Stimulated activated naive CD8-positive, alpha-beta T cell treated with anti-CD3 and anti-CD28 coated beads, Interleukin-15, Interleukin-2, amounts not matched to agents 100 U/mL and 50 U/mL, for 24 hours (primary cell): ENCODE data around the gene FLNC.

Source experiments
- ATAC-seq: fragments of 150-1000 bp; cut with Tn5 transposase; one replicate; pipeline ENCODE4 v1.10.0; 2021
- DNase-seq: peaks from one replicate; pipeline ENCODE4 v3.0.0; 2021

The FLNC gene

DNA sequence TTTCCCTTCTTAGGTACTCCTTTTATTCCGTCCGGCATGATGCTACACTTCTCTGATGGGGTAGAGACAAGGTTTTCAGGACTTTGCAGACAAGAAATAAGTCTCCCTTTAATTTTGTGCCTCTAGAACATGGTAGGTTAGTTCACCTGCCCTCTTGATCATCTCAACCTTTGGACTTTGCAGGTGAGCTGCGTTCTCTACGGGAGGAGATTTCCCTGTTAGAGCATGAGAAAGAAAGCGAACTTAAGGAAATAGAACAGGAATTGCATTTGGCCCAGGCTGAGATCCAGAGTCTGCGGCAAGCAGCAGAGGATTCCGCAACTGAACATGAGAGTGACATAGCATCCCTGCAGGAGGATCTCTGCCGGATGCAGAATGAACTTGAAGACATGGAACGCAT is 29.2 kb upstream of the FLNC start:
- no peak for ATAC-seq

DNA sequence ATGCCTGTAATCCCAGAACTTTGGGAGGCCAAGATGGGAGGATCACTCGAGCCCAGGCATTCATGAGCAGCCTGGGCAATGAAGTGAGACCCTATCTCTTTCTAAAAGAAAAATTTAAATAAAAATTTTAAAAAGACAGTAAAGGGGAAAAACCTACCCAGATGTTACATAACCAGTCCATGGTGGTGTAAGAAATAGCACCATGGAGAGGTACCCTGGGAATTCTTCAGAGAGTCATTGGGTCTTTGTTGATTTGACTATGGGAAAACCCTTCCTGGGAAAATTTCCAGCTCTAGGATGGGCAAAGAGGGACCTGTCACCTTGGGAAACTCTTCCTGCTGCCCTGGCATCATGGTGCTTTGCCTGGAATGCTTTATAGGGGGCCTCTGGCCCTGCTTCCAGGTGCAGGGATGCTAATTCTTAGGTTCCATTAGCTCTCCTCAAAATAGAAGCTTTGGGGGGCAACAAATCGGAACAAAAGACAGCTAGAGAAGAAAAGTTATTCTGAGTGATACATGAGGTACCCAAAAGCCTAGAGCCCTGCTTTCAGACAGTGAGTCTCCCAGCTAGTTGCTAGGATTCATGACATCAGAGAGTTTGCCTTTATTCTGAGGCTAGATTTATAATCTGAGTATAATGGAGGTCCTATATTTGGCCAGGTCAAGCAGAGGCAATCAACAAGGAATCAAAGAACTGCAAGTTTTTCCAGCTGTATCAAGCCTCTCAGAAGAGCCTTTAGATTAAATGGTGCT is 28.4 kb upstream of the FLNC start:
- ATAC-seq (no peak), DNase-seq (no peak)

More for the DNA sequence above, 29.2 kb upstream of the FLNC start:
- no peak for DNase-seq

DNA sequence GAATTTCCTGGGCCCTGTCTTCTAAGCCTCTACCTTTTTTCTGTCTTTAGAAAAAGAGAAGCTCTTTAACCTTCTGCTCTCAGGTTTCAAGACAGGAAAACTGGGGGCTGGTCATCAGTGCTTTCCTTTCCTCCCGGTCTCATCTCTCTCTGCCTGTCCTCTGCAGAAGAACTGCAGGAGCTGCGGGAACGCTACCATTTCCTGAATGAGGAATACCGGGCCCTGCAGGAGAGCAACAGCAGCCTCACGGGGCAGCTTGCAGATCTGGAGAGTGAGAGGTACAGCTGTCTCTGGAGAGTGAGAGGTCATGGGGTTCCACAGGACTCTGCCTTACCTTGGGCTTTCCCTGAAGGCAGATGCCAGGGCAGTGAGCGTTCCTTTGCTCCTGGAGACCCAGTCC is 25.7 kb upstream of the FLNC start:
- DNase-seq = no peak
- ATAC-seq = no peak

DNA sequence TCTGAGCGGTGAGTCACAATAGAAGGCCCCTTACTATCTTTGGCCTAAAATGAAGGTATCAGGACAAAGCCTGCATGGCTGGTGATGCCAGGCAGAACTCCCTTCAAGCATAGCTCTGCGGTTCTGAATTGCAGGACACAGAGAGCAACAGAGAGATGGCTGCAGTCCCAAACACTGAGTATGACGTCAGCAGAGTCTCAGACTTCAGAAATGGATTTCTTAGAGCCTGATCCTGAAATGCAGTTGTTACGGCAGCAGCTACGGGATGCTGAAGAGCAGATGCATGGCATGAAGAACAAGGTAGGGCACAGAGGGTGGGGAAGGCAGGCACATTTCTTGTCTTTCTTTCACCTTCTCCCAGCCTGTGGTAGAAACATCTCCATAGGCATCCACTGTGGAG is 25.0 kb upstream of the FLNC start:
- DNase-seq (no peak), ATAC-seq (no peak)

DNA sequence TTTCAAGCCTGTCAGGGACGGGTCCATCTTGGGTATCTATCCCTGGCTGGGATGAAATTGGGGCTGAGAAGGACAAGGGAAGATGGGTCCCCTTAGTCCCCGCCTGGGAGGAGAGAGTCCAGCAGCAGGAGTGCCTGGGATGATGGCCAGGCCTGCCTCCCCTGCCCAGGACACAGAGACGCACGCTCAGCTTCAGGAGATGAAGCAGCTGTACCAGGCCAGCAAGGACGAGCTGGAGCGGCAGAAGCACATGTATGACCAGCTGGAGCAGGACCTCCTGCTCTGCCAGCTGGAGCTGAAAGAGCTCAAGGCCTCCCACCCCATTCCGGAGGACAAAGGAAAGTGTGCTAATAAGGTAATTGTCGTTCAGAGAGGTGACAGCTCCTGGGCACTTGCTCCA is 23.0 kb upstream of the FLNC start:
- DNase-seq = no peak

DNA sequence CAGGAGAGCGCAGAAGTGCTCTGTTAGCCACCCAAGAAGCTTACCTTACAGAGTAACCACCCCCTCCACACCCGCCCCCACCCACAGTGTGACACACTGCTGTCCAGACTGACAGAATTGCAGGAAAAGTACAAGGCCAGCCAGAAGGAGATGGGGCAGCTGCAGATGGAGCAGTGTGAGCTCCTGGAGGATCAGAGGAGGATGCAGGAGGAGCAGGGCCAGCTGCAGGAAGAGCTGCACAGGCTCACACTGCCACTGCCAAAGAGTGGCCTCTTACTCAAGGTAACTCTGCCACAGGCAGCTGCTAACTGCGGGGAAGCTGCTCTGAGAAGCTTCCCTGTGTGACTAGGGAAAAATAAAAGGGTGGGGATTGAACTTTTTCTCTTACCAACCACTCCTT is 20.8 kb upstream of the FLNC start:
- no peak for ATAC-seq

More for the DNA sequence above, 23.0 kb upstream of the FLNC start:
- no peak for ATAC-seq

DNA sequence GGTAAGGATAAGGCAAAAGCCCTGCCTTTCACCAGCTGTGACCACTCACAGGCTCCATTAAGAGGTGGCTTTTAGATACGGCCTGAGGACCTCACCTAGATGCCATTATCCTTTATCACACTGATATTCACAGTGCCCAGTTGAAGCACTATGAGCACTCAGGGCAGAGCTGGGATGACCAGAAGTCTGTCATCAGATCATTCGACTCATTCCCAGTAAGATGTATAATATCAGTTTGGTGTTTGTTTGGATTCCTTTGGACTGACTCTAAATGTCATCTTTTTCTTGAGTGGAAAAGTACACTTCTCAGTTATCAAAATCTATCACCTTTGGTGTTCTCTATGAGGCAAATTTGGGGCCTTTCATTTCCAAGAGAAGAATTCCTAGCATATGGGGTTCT is 19.7 kb upstream of the FLNC start:
- DNase-seq (no peak), ATAC-seq (no peak)

More for the DNA sequence above, 20.8 kb upstream of the FLNC start:
- no peak for DNase-seq

DNA sequence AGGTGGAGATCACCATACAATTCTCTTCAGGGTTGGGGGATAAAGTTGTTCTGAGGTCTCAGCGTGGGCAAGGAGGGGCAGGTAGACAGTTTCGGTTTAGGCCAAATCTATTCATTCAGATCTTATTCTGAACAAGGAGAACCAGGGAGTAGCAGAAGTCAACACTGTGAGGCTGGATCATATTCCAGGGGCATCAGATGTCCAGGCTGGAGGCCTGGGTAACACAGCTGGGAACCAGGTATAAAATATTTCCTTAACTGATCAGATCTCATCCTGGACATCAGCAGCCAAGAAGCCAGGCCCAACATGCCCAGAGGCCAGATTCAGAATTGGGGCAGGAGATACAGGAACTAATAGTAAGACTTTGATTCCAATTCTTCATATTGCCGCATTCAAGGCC is 19.2 kb upstream of the FLNC start:
- DNase-seq (no peak), ATAC-seq (no peak)

DNA sequence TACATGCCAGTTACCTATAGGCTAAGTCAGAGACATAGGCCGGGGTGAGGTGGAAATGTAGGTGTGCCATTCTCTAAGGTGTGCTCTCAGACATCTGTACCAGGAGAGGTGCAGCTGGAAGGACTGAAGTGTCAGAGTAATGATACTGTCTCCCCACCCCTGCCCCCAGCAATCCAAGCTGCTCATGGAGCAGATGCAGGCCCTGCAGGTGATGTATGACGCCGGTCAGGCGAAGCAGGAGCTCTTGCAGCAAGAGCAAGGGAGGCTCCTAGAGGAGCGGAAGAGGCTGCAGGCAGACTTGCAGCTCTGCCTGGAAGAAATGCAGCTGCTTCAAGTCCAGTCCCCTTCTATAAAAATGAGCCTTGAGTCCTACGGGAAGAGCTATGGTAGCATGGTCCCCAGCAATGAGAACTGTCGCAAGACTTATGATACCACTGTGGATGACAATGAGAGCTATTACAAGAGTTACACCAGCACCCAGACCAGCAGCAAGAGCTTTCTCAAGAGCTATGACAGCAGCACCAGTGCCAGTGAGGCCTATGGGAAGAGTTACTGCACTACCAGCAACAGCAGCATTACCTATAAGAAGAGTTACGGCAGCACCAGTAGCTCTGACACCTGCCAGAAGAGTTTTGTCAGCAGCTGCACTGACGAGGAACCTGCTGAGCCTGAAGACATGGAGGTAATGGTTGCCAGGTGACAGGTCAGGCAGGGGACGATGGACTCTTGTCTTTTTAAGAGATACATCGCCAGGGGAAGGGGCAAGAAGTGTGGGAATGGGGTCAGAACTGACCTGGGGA is 18.4 kb upstream of the FLNC start:
- DNase-seq = no peak
- no peak for ATAC-seq

DNA sequence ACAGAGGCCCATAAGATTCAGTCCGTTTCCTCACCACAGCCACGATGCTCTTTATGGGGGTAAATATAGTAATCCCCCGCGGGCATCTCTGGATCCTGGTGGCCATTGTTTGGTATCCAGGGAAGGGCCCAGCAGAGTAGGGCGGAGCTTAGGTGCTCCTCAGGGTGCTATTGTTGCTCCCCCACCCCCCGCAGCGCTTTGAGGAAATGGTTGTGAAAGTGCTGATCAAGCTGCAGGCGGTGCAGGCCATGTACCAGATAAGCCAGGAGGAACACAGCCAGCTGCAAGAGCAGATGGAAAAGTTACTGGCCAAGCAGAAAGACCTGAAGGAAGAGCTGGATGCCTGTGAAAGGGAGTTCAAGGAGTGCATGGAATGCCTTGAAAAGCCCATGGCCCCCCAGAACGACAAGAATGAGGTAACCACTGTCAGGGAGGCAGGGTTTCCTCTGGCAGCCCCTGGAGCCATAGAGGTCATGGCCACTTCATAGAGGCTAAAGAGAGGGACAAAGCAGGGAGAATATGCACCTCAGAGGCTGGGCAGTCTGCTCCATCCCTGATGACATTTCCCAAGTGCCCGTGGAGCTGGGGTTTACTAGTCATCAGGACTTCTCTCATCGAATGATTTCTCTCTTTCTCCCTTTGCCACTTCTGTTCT is 17.6 kb upstream of the FLNC start:
- ATAC-seq (no peak), DNase-seq (no peak)

DNA sequence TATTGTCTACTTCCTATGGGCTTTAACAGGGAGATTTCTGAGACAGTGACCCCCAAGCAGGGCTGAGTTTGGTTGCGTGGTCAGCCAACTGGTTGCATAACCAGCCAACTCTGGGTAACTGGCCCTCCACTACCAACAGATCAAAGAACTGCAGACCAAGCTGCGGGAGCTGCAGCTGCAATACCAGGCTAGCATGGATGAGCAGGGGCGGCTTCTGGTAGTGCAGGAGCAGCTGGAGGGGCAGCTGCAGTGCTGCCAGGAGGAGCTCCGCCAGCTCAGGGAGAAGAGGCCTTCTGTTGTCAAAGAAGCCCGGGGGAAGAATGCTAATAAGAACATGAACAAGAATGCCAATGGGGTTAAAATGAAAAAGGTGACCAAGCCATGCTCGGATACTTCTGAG is 15.7 kb upstream of the FLNC start:
- ATAC-seq = no peak
- DNase-seq = no peak

DNA sequence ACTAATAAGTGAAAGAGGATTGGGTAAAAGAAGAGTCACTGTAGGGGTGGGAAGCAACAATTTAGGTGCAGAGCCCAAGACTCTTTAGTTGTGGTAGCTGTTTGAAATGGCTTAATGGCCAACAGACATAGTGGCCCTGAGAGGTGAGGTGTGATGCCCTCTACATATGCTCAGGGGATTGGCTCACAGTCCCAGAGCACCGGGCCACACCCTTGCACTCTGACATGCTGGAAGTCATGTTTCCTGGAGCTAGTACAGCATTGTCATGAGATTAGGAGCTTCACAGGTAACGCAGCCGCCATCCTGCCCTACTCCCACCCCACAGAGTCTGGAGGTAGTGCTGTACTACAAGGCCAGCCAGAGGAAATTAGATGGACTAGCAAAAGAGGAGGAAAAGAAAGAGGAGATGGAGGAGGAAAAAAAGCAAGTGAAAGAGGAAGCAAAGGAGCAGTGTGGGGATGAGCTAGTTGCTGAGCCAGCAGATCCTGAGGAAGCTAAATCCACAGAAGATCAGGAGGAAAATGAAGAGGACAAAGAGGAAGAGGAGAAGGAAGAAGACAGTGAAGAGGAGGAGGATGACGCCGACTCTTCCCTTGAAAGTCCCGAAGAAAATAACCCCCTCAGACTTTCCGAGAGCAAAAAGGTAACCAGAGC is 14.8 kb upstream of the FLNC start:
- no peak for ATAC-seq
- no peak for DNase-seq

DNA sequence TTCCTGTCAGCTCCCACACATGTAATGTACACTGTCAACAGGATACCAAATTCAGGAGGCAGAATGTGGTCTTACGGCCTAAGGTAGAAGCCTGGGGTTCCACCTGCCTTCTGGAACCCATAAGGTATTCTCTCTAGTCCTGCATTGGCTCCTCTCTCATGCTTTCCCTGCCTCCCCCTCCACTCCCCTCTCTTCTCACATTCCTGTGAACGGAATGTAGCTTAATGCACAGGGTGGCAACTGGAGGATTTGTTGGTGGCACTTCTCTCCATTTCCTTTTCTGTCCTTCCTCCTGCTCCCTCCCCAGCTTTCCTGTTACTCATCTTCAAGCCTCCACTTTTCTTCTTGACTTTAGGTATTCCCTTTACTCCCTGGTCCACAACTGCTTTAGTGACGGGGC is 11.5 kb upstream of the FLNC start:
- DNase-seq (no peak), ATAC-seq (no peak)

DNA sequence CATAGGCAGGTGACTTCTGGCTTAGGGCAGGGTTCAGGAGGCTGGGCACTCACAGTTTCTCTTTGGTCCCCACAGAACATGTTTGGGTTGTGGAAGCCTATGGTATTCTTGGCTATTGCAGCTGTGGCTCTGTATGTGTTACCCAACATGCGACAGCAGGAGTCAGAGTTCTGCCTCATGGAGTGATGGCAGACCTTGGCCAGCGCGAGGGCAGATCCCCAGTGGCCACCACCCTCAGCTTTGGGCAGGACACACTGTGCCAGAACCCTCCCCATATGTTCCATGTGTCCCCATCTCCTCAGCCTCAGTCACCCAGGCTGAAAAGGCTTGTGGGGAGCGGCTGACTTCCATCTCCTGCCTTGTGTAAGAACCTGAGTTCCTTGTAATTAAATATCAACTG is 8.5 kb upstream of the FLNC start:
- ATAC-seq = no peak
- no peak for DNase-seq

DNA sequence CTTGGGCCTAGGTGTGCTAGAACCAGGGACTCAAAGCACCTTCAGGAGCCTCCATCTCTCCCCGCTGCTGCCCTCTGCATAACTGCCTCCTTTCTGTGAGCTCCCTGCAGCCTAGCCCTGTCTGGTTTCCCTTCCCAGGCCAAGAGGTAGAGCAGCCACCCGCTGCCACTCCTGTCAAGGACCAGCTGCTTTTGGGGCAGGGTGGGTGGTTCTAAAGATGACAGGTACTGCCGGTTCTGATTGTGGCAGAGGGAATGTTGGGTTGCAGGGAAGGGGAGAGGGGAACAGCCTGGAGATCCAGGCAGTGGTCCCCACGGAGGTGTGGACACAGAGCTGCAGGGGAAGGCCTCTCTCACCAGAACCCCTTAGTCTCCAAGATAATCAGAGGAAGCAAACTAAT is 3.7 kb upstream of the FLNC start:
- ATAC-seq (no peak), DNase-seq (no peak)

DNA sequence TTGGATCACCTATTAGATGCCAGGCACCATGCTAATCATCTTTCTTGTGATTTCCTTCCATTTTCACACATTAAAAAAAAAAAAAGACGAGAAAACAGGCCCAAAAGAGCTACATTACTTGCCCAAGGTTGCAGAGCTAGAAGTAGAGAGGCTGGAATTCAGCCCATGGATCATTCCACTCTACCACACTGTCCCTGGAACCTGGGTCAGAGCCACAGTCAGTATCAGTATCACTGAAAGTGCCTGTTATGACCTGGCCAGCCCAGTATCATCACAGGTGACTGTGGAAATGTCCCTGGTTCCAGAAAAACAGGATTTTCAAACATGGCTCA is 3.3 kb upstream of the FLNC start:
- no peak for ATAC-seq

DNA sequence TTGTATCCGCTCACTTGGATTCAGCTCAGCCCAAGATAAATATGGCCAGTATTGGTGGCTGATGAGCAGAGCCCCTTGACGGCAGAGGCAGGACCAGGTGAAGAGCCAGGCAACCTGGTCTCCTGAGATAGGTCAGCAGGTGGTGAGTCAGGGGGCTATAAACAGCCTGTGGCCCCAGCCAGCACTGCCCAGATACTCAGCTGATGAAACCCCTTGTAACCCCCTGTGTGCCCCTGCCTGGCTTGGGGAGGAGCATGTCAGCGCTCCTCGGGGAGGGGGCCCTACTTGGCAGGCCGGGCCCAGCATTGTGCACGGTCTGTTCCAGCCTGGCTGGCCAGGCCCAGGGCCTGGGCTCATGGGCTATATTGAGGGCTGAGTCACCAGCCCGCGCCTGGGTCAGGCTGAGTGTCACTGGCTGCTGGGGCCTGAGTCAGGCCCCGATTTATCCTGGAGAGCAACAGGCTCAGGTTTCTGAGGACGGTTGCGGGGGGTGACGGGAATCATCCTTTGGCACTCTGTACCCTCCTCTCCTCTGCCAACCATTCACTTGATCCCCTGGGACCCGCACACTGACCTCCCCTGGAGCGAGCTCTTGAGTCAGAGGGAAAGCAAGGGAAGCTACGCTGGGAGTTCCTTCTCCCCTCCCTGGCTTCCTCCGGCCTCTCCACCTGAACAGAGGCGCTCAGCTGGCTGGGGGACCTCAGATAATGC is 2.8 kb upstream of the FLNC start:
- ATAC-seq (no peak), DNase-seq (no peak)

More for the DNA sequence above, 3.3 kb upstream of the FLNC start:
- no peak for DNase-seq

DNA sequence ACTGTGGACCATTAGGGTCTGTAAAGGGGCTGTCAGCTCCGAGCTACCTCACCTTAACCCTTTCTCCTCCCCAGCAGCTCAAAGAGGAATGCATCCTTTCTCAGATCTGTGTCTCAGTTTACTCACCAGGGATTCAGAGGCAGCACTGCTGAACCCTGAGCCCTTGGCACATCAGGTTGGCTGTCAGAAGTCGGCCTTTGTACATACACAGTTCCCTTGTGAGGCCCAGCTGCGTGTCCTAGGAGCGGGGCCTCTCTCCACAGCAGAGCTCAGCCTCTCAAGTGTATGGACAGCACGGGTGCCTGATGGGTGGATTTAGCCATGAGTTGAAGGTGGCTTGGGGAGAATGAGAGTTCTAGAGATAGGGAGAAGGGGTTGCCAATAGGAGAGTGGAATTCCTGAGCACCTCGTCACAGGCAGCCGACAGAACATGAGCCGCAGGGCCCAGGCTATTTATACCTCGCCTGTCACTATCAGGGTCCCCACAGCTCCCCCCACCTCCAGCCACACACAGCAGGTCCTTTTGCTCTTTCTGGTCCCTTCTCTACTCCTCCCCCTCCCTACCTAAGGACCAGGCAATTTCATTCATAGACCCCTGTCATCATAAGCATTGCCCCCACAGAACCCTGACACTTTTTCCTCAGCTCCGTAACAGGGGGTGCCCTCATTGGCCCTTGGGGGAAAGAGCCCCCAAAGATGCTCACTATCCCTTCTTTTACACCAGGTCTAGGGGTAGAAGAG is 2.1 kb upstream of the FLNC start:
- DNase-seq = no peak
- no peak for ATAC-seq

DNA sequence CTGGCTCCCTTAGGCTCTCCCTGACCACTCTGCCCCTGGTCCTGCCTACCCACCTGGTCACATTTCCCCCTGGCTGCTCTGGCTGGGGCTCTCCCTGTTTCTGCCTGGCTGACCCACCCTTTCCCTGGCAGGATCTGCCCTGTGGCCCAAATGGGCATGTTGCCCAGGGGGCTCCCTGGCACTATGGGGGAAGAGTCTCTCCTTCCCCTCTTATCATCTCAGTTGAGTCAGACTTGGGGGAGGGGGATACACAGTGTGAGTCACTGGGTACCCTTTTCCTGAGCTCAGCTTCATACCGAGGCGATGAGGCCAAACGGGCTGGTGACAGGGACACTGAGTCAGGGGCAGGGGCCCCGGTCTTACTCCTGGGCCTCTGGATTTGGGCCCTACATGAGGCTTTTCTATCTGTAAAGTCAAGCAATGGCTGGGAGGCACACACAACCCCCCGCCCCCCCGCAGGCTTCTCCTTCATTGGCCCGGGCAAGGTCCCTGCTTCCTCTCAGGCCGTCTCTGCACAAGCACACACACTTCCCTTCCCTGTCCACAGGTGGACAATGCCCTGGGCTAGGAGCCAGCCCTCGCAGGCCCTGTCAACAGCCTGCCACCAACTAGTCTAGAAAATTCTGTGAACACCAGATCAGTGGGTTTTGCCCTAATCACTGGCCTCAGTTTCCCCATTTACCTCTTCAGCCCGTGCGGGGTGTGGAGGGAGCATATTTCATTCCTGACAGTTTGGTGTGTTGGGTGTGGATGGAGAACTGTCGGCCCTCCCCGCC is 627 bp upstream of the FLNC start:
- ATAC-seq = no peak
- no peak for DNase-seq

DNA sequence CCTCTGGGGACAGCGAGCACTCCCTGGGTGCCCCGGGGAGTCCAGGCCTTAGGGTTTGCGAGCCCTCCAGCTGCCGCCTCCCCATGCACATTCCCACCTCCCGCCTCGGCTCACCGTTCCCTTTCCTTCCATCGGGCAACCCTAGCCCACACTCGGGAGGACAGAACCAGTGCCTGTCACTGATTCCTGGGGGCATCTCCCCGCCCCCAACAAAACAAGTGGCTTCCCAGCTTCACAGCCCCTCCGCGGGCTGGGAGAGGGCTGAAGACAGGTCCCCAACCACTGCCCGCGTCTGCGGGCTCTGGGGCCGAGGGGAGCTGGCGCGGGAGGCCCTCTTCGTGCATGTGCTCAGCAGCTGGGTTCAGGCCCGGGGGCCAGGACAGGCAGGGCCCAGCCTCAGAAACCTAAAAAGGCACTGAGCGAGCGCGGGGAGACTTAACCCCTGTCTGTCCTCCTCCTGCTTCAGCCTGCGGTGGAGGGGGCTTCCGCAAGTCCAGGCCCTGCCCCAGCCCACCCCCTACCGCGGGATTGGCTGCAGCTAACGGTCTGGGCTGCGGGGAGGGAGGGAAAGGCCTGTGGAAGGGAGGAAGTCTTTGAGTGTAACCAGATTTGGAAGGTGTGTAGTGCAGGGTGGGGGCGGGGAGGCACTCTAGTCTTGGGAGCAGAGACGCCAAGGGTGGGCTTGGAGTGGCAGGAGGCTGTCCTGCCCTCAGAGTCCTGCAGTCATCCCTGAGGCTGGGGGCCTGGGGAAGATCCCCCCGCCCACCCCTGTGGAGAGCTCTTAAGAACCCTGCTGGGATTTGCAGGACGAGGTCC is 1.2 kb downstream of the FLNC start:
- DNase-seq = no peak
- ATAC-seq = no peak
